HUES6 (cell line): ENCODE data around the gene SMYD2.

Experiments
- H3K27ac ChIP-seq: 2 replicates; pipeline ENCODE4 v1.7.0; 2013; ENCODE audit warnings: low read depth, mild to moderate bottlenecking, low read length, inconsistent platforms
- H3K27me3 ChIP-seq: 2 replicates; pipeline ENCODE4 v1.6.1; 2013; ENCODE audit warnings: low read length; ENCODE audit not compliant: control insufficient read depth, insufficient read depth
- H3K36me3 ChIP-seq: 2 replicates; pipeline ENCODE4 v1.6.1; 2013; ENCODE audit warnings: low read length; ENCODE audit not compliant: control insufficient read depth, insufficient read depth
- H3K4me1 ChIP-seq: 2 replicates; pipeline ENCODE4 v1.6.1; 2013; ENCODE audit warnings: low read length; ENCODE audit not compliant: control insufficient read depth, insufficient read depth
- H3K4me3 ChIP-seq: 2 replicates; pipeline ENCODE4 v1.5.1; 2013; ENCODE audit warnings: low read depth, low read length
- H3K9ac ChIP-seq: one replicate; pipeline ENCODE4 v1.6.1; 2013; ENCODE audit warnings: mild to moderate bottlenecking, low read length
- H3K9me3 ChIP-seq: 2 replicates; pipeline ENCODE4 v1.6.1; 2013; ENCODE audit warnings: low read depth, low read length; ENCODE audit not compliant: control insufficient read depth, insufficient read depth

Gene SMYD2

GRCh38 chr1:214321705-214322453, 40.9 kb downstream of the SMYD2 start:
- Histone ChIP-seq H3K27me3 (peaks cover 4% of the 10 kb centered on the region; the same call in 1 of the 2 replicates), H3K9me3 (no peaks in the 10 kb centered on the region), H3K4me1 (peaks cover 35% of the 10 kb centered on the region), H3K9ac (no peak overlapping the region), H3K27ac (no peak overlapping the region), H3K4me3 (no peak overlapping the region), H3K36me3 (peaks cover 10% of the 10 kb centered on the region; the same call in 1 of the 2 replicates)

- Histone ChIP-seq H3K4me1 (peaks cover 7% of the 10 kb centered on the region), H3K27me3 (no peaks in the 10 kb centered on the region), H3K36me3 (peaks cover 6% of the 10 kb centered on the region; the same call in 1 of the 2 replicates), H3K9ac (no peak overlapping the region), H3K4me3 (no peak overlapping the region), H3K27ac (no peak overlapping the region), H3K9me3 (no peaks in the 10 kb centered on the region)
These were observed 44.2 kb downstream of the SMYD2 start for GRCh38 chr1:214324896-214325800.

- H3K4me1 ChIP-seq, result peaks cover 5% of the 10 kb centered on the region
- no peaks in the 10 kb centered on the region for H3K9me3 ChIP-seq
- H3K4me3 ChIP-seq, result no peak overlapping the region
- H3K27ac ChIP-seq, result no peak overlapping the region
- H3K9ac ChIP-seq, result no peak overlapping the region
- H3K27me3 ChIP-seq, result no peaks in the 10 kb centered on the region
- peaks cover 16% of the 10 kb centered on the region; the same call in 1 of the 2 replicates for H3K36me3 ChIP-seq
These were observed 45.4 kb downstream of the SMYD2 start for GRCh38 chr1:214326406-214326805.

GRCh38 chr1:214327514-214327913, 46.6 kb downstream of the SMYD2 start:
- H3K9me3 ChIP-seq, result no peaks in the 10 kb centered on the region
- H3K36me3 ChIP-seq, result peaks cover 16% of the 10 kb centered on the region; the same call in 1 of the 2 replicates
- no peak overlapping the region for H3K9ac ChIP-seq
- no peaks in the 10 kb centered on the region for H3K4me1 ChIP-seq
- H3K4me3 ChIP-seq, result no peak overlapping the region
- no peaks in the 10 kb centered on the region for H3K27me3 ChIP-seq
- no peak overlapping the region for H3K27ac ChIP-seq

- Histone ChIP-seq H3K9me3 (no peaks in the 10 kb centered on the region), H3K36me3 (peaks cover 17% of the 10 kb centered on the region; the same call in 1 of the 2 replicates), H3K9ac (no peak overlapping the region), H3K4me1 (peaks cover 8% of the 10 kb centered on the region), H3K27me3 (no peaks in the 10 kb centered on the region), H3K27ac (no peak overlapping the region), H3K4me3 (no peak overlapping the region)
These were observed 48.0 kb downstream of the SMYD2 start for GRCh38 chr1:214328770-214329469.

GRCh38 chr1:214329470-214330220, 48.7 kb downstream of the SMYD2 start:
- Histone ChIP-seq H3K9me3 (no peaks in the 10 kb centered on the region), H3K36me3 (peaks cover 23% of the 10 kb centered on the region; the same call in 1 of the 2 replicates), H3K27ac (no peak overlapping the region), H3K9ac (no peak overlapping the region), H3K27me3 (no peaks in the 10 kb centered on the region), H3K4me1 (peaks cover 15% of the 10 kb centered on the region), H3K4me3 (no peak overlapping the region)

GRCh38 chr1:214330222-214330621, 49.3 kb downstream of the SMYD2 start:
- H3K36me3 ChIP-seq, result peaks cover 24% of the 10 kb centered on the region; the same call in 1 of the 2 replicates
- no peak overlapping the region for H3K4me3 ChIP-seq
- no peaks in the 10 kb centered on the region for H3K27me3 ChIP-seq
- peaks cover 18% of the 10 kb centered on the region for H3K4me1 ChIP-seq
- no peak overlapping the region for H3K27ac ChIP-seq
- no peaks in the 10 kb centered on the region for H3K9me3 ChIP-seq
- no peak overlapping the region for H3K9ac ChIP-seq

- no peak overlapping the region for H3K9ac ChIP-seq
- peaks cover 24% of the 10 kb centered on the region; the same call in 1 of the 2 replicates for H3K36me3 ChIP-seq
- no peak overlapping the region for H3K4me3 ChIP-seq
- H3K9me3 ChIP-seq, result no peaks in the 10 kb centered on the region
- H3K4me1 ChIP-seq, result peaks cover 18% of the 10 kb centered on the region
- H3K27ac ChIP-seq, result no peak overlapping the region
- H3K27me3 ChIP-seq, result no peaks in the 10 kb centered on the region
These were observed 49.8 kb downstream of the SMYD2 start for GRCh38 chr1:214330715-214331114.

- Histone ChIP-seq H3K36me3 (peaks cover 24% of the 10 kb centered on the region; the same call in 1 of the 2 replicates), H3K9ac (no peak overlapping the region), H3K4me3 (no peak overlapping the region), H3K4me1 (peaks cover 18% of the 10 kb centered on the region), H3K27me3 (no peaks in the 10 kb centered on the region), H3K27ac (no peak overlapping the region), H3K9me3 (no peaks in the 10 kb centered on the region)
These were observed 50.2 kb downstream of the SMYD2 start for GRCh38 chr1:214331180-214331579.

GRCh38 chr1:214331827-214332423, 51.0 kb downstream of the SMYD2 start:
- H3K27ac ChIP-seq, result no peak overlapping the region

More at GRCh38 chr1:214331827-214332423, 51.0 kb downstream of the SMYD2 start:
- peaks cover 24% of the 10 kb centered on the region; the same call in 1 of the 2 replicates for H3K36me3 ChIP-seq
- no peak overlapping the region for H3K4me3 ChIP-seq
- no peaks in the 10 kb centered on the region for H3K27me3 ChIP-seq
- H3K9ac ChIP-seq, result no peak overlapping the region
- peaks cover 18% of the 10 kb centered on the region for H3K4me1 ChIP-seq
- H3K9me3 ChIP-seq, result no peaks in the 10 kb centered on the region
